Mucosa of rectum (tissue), 2 donors: Measurements from ENCODE around the gene KLHL1.

Experiments used
- H3K27ac ChIP-seq, 2 donors: one replicate each; pipeline ENCODE4 v1.7.0; 2013; ENCODE audit warnings: inconsistent platforms in 2 of 2, low read depth in 2 of 2, low read length in 2 of 2
- H3K27me3 ChIP-seq, 2 donors: one replicate each; pipeline ENCODE4 v1.7.0; 2013; ENCODE audit warnings: low read length in 2 of 2; ENCODE audit not compliant: control insufficient read depth in 2 of 2, insufficient read depth in 2 of 2
- H3K36me3 ChIP-seq, 2 donors: one replicate each; pipeline ENCODE4 v1.7.0; 2013; ENCODE audit warnings: low read length in 2 of 2; ENCODE audit not compliant: control insufficient read depth in 2 of 2, insufficient read depth in 2 of 2
- H3K4me1 ChIP-seq, 2 donors: one replicate each; pipeline ENCODE4 v1.7.0; 2013; ENCODE audit warnings: low read length in 2 of 2, mild to moderate bottlenecking in 1 of 2; ENCODE audit not compliant: control insufficient read depth in 2 of 2, insufficient read depth in 2 of 2
- H3K4me3 ChIP-seq, 2 donors: one replicate each; pipeline ENCODE4 v1.7.0; 2013; ENCODE audit warnings: low read length in 2 of 2
- H3K9ac ChIP-seq, 2 donors: one replicate each; pipeline ENCODE4 v1.7.0; 2013; ENCODE audit warnings: low read length in 2 of 2, low read depth in 1 of 2, mild to moderate bottlenecking in 1 of 2
- H3K9me3 ChIP-seq, 2 donors: one replicate each; pipeline ENCODE4 v1.7.0; 2013; ENCODE audit warnings: low read length in 2 of 2; ENCODE audit not compliant: control insufficient read depth in 2 of 2
- donor health status: healthy.
- donor health status: Normal muscosa, but diverticular disease.

The KLHL1 gene

DNA sequence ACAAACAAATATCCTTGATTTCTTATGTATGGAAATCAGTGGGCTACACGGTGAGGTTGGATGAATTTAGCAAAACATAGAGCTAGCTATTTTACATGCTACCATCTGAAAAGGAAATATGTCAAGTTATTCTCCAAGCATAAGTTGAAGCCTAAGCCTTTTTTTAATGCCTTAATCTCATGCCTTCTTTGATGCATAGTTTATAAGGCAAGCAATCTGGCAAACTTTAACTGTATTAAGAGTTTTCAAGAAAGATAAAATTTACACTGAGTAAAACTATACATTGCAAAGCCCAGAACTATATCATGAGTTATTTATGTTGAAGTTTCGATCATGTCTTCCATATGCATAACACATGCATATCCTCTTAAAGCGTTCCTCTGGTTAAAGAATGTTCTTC is 85.6 kb downstream of the KLHL1 start:
- Histone ChIP-seq H3K4me1 (no peaks in the 10 kb centered on the region), H3K4me3 (no peak overlapping the region), H3K27ac (no peak overlapping the region), H3K9ac (no peak overlapping the region), H3K36me3 (no peaks in the 10 kb centered on the region), H3K9me3 (no peaks in the 10 kb centered on the region), H3K27me3 (no peaks in the 10 kb centered on the region)

DNA sequence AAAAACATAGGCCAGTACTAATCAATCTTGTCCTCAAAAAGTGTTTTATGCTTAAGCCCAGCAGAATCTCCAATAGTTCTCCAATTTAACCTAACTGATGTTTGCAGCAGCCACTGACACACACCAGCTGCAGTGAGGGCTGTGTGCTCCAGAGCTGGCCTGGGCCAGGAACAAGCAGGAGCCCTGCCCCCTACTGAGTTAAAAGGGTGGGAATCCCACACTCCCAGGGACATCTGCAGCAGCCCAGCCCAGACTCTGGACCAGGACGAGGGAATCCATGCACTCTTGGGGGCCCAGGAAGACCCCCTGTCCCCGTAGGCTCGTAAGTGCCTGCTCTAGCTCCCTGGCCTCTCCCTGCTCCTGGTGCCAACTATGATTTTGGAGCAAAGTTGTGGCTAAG is 92.1 kb downstream of the KLHL1 start:
- no peaks in the 10 kb centered on the region for H3K4me1 ChIP-seq
- no peak overlapping the region for H3K9ac ChIP-seq
- no peaks in the 10 kb centered on the region for H3K9me3 ChIP-seq
- no peaks in the 10 kb centered on the region for H3K27me3 ChIP-seq
- H3K36me3 ChIP-seq: no peaks in the 10 kb centered on the region
- no peak overlapping the region for H3K27ac ChIP-seq
- no peak overlapping the region for H3K4me3 ChIP-seq

- Histone ChIP-seq H3K36me3 (no peaks in the 10 kb centered on the region), H3K27me3 (no peaks in the 10 kb centered on the region), H3K4me3 (no peak overlapping the region), H3K9me3 (no peaks in the 10 kb centered on the region), H3K27ac (no peak overlapping the region), H3K9ac (no peak overlapping the region), H3K4me1 (no peaks in the 10 kb centered on the region)
Measured at GRCh38 chr13:70014337-70014736, 93.9 kb downstream of the KLHL1 start.

DNA sequence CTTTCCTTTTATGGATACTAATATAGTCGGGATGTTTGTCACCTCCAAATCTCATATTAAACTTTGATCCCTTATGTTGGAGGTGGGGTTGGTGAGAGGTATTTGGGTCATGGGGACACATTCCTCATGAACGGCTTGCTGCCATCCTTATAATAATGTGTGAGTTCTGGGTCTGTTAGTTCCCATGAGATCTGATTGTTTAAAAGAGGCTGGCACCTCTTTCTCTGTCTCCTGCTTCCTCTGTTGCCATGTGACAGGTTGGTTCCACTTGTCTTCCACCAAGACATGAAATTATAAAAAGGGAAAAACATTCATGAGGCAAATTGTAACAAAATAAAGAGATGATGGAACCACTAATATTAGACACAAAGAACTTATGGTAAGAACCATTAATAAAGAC is 108.4 kb downstream of the KLHL1 start:
- H3K4me1 ChIP-seq: no peaks in the 10 kb centered on the region

GRCh38 chr13:69997061-69997460 is 111.2 kb downstream of the KLHL1 start:
- Histone ChIP-seq H3K27ac (no peak overlapping the region), H3K27me3 (no peaks in the 10 kb centered on the region), H3K9me3 (no peaks in the 10 kb centered on the region), H3K36me3 (no peaks in the 10 kb centered on the region), H3K4me3 (no peak overlapping the region), H3K9ac (no peak overlapping the region), H3K4me1 (no peaks in the 10 kb centered on the region)

More for the DNA sequence above, 108.4 kb downstream of the KLHL1 start:
- no peaks in the 10 kb centered on the region for H3K9me3 ChIP-seq
- no peak overlapping the region for H3K4me3 ChIP-seq
- H3K9ac ChIP-seq: no peak overlapping the region
- H3K36me3 ChIP-seq: no peaks in the 10 kb centered on the region
- H3K27me3 ChIP-seq: no peaks in the 10 kb centered on the region
- no peak overlapping the region for H3K27ac ChIP-seq

GRCh38 chr13:69980799-69981198 is 127.5 kb downstream of the KLHL1 start:
- no peak overlapping the region for H3K27ac ChIP-seq
- H3K4me3 ChIP-seq: no peak overlapping the region
- H3K27me3 ChIP-seq: no peaks in the 10 kb centered on the region
- no peaks in the 10 kb centered on the region for H3K36me3 ChIP-seq
- no peak overlapping the region for H3K9ac ChIP-seq
- no peaks in the 10 kb centered on the region for H3K9me3 ChIP-seq
- H3K4me1 ChIP-seq: no peaks in the 10 kb centered on the region

DNA sequence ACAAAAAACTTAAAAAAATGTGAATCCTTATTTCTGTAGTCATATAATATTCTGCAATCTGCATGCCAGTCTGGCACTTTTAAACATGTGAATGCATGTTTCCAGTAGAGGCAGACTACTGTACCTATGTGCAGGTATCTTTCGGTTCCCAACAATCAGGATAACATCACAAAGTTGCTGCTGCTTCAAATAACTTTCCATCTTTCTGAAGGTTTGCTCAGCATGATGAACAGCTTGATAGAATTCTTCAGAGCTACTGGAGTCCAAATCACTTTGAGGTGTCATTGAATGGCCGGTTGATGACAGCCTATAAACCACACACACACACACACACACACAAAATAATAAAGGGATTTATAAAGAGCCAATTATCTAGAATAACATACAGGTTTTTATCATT is 132.8 kb downstream of the KLHL1 start:
- Histone ChIP-seq H3K36me3 (no peaks in the 10 kb centered on the region), H3K27ac (no peak overlapping the region), H3K27me3 (no peaks in the 10 kb centered on the region), H3K4me1 (no peaks in the 10 kb centered on the region), H3K9ac (no peak overlapping the region), H3K4me3 (no peak overlapping the region), H3K9me3 (no peaks in the 10 kb centered on the region)

DNA sequence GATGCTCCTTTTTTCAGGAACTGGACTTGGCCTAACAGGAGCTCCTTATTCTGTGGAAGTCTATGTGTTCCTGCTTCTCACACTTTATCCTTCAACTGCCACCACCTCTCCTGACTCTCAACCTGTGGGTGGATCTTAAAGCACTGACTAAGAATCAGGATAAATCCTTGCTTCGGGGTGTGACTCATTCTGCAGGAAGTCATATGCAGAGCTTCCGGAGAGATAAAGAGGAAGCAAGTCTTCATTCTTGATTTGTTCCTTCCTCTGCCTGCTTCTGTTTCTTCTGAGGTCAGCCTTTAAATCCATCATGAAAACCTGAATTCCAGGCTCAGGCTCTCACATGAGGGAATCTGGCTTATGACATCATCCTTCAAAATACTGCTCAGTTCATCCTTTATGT is 137.7 kb downstream of the KLHL1 start:
- Histone ChIP-seq H3K9me3 (no peaks in the 10 kb centered on the region), H3K36me3 (no peaks in the 10 kb centered on the region), H3K4me1 (no peaks in the 10 kb centered on the region), H3K27ac (no peak overlapping the region), H3K4me3 (no peak overlapping the region), H3K27me3 (no peaks in the 10 kb centered on the region), H3K9ac (no peak overlapping the region)

DNA sequence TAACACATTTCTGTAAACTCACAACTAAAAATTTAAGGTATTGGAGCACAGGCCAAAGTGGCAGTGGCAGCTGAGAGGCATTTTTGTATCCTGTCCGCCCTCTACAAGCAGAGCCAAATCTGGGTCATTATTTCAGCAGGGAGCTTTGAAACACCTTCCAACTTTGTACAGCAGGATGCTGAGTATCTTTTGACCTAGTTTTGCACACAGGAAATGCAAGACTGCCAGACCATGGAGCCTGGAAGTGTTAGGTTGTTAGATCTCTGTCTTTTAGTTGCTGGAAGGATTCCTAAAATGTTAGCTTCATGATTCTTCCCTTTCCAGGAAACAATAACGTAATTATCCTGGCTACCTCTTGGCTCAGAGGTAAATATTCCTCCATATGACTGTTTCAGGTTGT is 149.2 kb downstream of the KLHL1 start:
- Histone ChIP-seq H3K9ac (no peak overlapping the region), H3K9me3 (no peaks in the 10 kb centered on the region), H3K4me1 (no peaks in the 10 kb centered on the region), H3K27me3 (no peaks in the 10 kb centered on the region), H3K4me3 (no peak overlapping the region), H3K36me3 (no peaks in the 10 kb centered on the region), H3K27ac (no peak overlapping the region)

- Histone ChIP-seq H3K27me3 (no peaks in the 10 kb centered on the region), H3K27ac (no peak overlapping the region), H3K4me1 (no peaks in the 10 kb centered on the region), H3K9ac (no peak overlapping the region), H3K36me3 (no peaks in the 10 kb centered on the region), H3K4me3 (no peak overlapping the region), H3K9me3 (no peaks in the 10 kb centered on the region)
Measured at GRCh38 chr13:69956839-69957238, 151.4 kb downstream of the KLHL1 start.

- Histone ChIP-seq H3K27ac (no peak overlapping the region), H3K9ac (no peak overlapping the region), H3K9me3 (no peaks in the 10 kb centered on the region), H3K27me3 (no peaks in the 10 kb centered on the region), H3K36me3 (no peaks in the 10 kb centered on the region), H3K4me1 (no peaks in the 10 kb centered on the region), H3K4me3 (no peak overlapping the region)
Measured at GRCh38 chr13:69956349-69956748, 151.9 kb downstream of the KLHL1 start.
